CD4-positive, alpha-beta T cell treated with Interleukin-4 for 4 hours (primary cell): Measurements from ENCODE around the gene MAGIX.

Experiments
- DNase-seq: peaks from one replicate; pipeline ENCODE4 v3.0.0-alpha.2; 2020

MAGIX gene

DNA sequence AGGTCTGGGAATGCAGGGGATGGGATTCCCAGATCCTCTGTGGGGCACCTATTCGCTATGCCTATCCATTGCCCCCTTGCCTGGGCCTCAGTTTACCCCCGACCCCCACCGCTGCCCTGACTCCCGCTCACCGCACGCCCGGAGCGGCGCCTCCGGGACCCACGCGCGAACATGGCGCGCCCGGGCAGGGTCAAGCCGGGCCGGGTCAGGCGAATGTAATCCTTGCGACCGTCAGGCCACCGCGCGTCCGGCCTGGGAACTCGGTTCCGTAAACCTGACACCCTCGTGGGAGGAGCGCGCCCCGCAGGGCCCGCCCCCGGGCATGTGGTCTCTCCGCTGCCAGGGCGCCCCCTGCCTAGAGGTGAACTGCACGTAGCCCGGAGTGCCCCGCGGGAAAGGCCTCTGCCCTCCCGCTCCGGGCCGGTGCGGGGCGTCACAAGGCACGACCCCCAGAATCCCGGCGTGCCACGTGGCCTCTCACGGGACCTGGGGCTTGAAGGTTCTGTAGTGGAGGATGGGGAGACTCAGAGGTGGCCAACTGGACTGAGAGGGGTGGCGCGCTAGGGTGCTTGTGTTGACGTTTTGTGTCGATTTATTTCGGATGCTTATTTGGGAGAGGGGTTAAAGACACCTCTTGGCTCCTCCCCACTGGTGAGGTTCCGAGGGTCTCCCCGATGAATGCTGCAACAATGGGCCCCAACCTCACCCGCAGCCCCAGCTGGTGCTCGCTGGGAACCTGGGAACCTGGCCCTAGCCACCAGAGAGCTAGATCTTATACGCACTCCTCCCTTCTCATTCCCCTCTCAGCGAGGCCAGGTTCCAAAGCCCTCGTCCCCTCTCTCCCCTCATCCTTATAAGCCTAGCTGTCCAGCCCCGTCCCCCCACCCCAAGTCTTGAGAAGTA, 23.8 kb downstream of the MAGIX start, which contains the start of gene PRICKLE3:
Gene PRICKLE3, minus strand, starts transcription at position 249 of the 903 bp plus-strand sequence. Its CDS starts 76 bp downstream, at position 173.
- peak; percentile 68 for DNase-seq

DNA sequence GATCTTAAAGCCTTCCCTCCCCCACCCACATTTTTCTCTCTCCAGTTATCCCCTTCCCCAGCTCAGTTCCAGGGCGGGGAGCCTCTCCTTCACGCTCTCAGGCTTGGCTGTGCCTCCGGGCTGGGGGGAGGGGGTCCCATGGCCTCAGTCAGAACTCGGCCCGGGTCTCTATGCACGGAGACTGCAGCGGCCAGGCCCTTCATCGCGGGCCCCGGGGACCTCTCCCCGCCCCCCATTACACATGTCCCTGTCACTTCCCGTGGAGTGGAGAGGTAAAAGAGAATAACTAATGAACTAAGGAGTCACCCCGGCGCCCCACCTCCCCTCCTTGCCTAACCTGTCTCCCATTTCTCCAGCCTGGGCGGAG, 24.5 kb downstream of the MAGIX start:
- DNase-seq = no peak

- DNase-seq = no peak
These were observed 25.0 kb downstream of the MAGIX start for GRCh38 chrX:49187526-49187925.

GRCh38 chrX:49188468-49189076, 26.0 kb downstream of the MAGIX start:
- DNase-seq = no peak

DNA sequence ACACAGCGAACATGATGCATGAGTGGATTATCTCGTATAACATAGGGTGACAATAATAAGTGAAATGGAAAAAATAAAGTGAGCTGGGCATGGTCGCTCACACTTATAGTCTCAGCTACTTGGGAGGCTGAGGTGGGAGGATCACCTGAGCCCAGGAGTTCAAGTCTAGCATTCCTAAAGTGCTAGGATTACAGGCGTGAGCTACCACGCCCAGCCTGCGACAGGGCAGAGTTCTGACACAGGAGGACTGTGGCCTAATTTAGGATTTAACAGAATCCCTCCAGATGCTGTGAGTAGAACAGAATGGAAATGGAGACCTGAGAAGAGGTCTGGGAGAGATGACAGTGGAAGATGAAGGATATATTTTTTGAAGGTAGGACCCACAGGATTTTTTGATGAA, 27.0 kb downstream of the MAGIX start:
- no peak for DNase-seq

- DNase-seq = peak; percentile 97
These were observed 28.4 kb downstream of the MAGIX start for GRCh38 chrX:49190821-49191573.

GRCh38 chrX:49191574-49192011, 29.0 kb downstream of the MAGIX start:
- no peak for DNase-seq

DNA sequence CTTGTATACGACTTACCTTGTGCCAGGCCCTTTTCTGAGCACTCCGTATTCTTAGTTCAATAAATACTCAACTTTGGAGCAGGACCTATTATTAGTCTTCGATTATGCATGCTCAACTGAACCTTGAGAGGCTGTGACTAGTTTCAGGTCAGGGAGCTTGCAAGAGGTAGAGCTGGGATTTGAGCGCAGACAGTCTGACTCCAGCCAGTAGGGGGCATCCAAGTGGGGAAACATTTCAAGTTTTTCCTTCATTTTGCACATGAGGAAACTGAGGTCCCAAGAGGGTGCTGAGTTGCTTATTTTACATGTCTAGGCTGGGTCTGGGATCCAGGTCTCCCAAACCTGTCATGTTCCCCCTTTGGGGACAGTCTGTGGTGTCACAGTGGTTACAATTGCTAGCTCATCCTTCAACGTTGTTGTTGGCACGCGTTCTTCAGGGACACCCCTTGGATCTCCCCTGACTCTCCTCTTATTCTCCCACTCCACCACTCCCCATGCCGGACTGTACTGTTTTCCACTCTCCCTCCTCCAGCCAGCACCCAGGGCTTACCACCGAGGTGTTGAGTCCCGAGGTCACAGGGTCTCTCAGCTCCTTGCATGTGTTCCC, 30.3 kb downstream of the MAGIX start:
- DNase-seq = peak; percentile 35

GRCh38 chrX:49193542-49193964, 31.0 kb downstream of the MAGIX start:
- no peak for DNase-seq

DNA sequence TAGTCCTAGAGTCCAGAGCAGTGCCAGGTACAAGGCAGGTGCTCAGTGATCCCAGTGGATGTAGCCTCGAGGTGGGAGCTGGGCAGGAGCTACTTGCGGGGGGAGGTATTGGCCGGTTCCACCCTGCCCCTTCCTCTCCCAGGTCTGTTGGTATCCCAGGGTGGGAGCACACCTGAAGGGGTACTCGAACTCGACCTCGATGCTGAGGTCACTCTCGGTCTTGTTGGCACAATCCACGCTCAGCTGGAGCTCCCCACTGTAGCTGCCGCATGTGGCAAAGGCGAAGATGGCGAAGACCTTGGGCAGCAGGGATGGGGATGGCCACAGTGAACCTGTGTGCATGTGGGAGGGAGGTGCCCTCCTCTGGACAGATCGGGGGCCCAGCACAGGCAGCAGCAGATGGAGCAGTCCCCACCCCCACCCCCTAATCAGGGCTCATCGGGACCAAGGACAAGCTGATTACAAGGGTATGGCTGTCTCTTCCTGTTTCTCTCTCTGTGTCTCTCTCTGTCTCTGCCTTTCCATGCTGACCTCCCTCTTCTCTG, 35.1 kb downstream of the MAGIX start:
- DNase-seq = no peak

DNA sequence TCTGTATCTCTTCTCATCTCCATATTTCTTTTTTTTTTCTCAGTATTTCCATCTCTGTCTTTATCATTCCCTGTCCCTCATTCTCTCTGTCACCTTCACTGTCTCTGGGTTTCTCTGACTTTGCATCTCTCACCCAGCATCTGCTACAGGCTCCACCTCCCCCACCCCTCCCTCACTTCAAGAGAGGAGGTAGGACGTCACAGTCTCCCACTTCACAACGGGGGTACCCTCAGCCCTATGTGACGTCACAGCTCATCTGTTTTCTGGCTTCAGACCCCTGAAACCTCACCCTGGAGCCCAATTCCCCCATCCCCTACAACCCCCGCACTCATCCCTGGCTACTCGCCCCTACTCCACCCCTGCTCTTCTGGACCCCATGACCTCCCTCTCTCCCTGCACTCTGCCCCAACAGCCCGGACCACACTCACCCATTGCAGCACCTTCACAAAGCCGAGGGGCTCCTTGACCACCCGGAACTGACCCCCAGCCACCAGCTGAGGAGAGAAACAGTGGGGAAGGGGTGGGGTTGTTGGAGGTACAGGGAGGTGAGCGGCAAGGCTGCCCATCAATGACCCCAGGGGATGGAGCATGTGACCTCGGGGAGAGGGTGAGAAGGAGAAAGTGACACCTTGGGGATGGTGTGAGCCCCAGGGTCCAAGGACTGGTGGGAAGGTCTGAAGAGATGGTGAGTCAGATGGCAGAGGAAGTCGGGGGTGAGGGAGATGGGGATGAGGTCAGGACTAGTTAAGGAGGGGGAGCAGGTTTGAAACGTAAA, 36.2 kb downstream of the MAGIX start:
- DNase-seq = no peak

- DNase-seq = no peak
These were observed 36.7 kb downstream of the MAGIX start for GRCh38 chrX:49199315-49199595.

DNA sequence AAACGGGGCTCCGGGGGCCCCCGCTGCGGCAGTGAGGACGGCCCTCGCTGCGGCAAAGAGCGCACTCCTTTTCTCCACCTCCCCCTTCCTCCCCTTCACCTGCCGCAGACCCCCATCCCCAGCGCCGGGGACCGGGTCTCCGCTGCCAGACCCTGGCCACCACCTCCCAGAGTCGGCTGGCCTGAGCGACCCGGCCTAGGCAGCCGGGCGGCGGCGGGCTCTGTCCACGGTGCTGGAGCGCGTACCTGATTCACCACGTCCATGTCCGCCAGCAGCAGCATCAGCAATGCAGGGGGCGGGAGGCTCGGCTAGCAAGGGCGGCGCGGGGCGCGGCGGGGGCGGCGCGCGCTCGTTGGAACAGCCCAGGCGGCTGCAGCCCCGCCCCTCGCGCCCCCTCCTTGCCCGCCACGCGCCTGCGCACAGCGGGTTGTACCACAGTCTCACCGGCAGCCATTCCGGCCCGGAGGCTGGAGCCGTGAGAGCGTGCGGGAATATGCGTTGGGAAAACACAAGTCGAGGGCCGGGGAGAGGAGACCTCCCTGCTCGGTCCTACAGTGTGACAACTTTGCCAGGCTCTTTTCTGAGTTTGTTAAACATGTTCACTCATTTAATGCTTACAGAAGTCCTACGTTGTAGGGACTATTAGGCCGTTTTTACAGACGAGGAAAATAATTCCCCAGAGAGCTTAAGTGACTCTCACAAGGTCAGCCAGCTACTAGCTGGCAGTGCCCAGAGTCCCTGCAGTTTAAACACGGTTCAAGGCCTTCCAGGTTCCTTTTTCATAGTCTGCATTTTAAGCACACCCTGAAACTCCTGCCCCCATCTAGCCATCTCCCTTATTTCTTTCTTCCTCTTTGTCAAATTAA, 37.6 kb downstream of the MAGIX start, which contains the start of gene SYP:
Gene SYP, minus strand, starts transcription at position 288 of the 866 bp plus-strand sequence. Its CDS starts 7 bp downstream, at position 281.
- DNase-seq = peak; percentile 88

- DNase-seq = no peak
These were observed 39.5 kb downstream of the MAGIX start for GRCh38 chrX:49202022-49202421.

- no peak for DNase-seq
These were observed 41.0 kb downstream of the MAGIX start for GRCh38 chrX:49203536-49203935.

DNA sequence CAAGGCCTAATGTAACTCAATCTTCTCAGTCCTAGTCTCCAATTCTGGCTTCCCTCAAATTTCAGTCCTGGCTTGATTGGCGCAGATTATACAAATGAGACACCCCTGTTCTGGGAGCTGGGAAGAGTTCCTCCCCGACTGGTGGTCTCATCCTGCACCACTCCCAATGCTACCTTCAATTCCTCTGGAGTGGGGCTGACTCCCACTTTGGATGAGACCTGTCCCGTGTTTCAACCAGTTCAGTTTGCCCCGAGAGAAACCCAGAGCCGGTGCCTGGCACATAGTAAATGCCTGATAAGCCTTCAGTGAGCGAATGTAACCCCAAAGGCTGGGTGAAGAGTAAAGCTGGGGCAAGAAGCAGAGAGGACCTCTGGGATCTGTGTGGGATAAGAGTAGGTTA, 41.5 kb downstream of the MAGIX start:
- DNase-seq = no peak

- DNase-seq = no peak
These were observed 42.2 kb downstream of the MAGIX start for GRCh38 chrX:49204709-49205108.

DNA sequence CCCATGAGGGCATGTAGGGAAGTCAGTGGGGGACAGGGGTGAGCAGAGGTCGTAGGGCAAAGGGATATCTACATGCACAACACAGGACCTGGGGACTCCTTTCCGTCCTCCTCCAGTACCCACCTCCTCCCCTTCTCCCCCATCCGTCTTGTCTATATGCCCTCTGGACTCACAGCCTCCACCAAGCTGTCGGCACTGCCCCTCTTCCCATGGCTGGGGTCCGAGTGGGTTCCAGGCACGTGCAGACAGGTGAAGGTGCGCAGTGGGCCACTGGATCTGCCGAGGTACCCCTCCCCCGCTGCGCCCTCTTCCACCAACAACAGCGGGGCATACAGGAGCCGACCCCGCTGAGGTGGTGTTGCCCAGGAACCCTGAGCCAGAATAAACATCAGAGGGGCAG, 42.9 kb downstream of the MAGIX start:
- no peak for DNase-seq

GRCh38 chrX:49206543-49206942, 44.0 kb downstream of the MAGIX start:
- no peak for DNase-seq

GRCh38 chrX:49208399-49208798, 45.8 kb downstream of the MAGIX start:
- no peak for DNase-seq
